GM19023 (cell line): ENCODE data around the gene MCU.
"Not testable (repeated sequence)": the region's sequence is repeated elsewhere in the genome, so short reads cannot be mapped to it uniquely, and the experiment has no call there.

Experiments
- ATAC-seq: cut with Tn5 transposase; IDR thresholded peaks from one replicate; pipeline ENCODE4 v1.9.1; 2021; ENCODE audit warnings: mild to moderate bottlenecking, moderate library complexity; ENCODE audit not compliant: unreplicated experiment

The MCU gene

GRCh38 chr10:72686430-72686829, 5.5 kb upstream of the MCU start:
- ATAC-seq: not testable (repeated sequence)

DNA sequence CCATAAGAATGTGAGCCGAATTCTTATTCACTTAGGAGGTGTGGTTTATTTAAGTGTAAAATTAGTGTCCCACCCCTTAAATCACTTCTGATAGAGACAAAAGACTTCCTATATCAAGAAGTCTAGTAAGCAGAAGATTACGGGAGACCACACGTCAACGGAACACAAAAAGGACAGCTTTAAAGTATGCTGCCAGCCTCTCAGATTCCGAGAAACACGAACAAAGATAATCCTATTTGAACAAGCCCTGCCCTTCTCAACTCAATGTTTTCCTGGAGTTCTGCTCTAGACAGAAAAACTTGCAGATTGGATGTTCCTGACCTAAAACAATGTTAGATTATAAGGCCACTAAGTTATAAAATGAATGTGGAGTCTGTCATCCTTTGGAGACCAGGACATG, 4.9 kb upstream of the MCU start:
- no peak for ATAC-seq

DNA sequence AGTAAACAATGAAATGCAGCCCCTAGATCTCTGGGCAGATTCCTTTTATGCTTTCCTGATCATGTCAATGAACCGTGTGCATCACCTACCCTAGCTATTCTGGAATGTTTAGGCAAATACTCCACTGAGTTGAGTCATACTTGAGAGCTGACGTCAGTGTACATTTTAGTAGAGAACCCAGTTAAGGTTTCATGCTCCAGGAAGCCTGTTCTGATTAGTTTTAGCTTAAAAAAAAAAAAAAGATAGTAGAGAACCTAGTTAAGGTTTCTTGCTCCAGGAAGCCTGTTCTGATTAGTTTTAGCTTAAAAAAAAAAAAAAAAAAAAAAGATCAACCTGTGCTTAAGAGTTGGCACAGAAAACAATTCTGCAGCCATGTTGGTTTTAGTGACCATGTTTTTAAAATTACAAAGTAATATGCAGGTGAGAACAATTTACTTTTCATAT, 3.7 kb upstream of the MCU start:
- no peak for ATAC-seq

DNA sequence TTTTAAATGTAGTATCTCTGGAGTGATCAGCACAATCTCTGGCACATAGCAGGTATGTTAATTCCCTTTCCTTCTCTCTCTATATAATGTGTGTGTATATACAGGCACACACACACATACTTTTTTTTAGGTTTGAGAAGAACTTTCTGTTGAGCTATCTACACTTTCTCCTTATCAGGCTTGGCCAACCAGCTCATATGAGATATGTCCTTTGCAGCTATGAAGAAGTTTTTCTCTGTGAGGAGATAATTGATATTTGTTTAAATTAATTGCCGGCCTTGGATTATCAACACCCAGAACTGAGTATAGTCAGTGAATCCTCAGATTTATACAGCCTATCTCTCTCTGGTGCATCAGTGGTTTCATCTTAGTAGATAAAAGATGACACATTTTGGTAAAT, 2.3 kb upstream of the MCU start:
- no peak for ATAC-seq

GRCh38 chr10:72690071-72690755, 1.7 kb upstream of the MCU start:
- ATAC-seq: no peak

DNA sequence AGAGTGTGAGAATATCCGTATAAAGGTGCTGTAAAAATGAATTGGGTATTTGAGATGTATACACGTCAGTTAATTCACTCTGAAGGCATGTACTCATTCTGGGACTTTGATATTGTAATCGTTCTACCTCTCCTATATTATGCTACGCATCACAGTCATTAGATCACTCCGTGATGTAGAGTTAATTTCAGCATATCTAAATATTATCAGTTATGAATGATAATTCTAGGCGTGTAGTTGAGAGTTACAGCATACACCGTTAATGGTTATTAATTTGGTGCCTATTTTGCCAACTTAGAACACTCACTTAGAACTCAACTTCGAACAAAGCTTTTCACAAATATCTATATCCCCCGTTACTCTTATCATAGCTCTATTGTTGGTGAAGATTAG, 477 bp upstream of the MCU start:
- ATAC-seq: no peak

GRCh38 chr10:72692744-72692993, 726 bp downstream of the MCU start:
- no peak for ATAC-seq

DNA sequence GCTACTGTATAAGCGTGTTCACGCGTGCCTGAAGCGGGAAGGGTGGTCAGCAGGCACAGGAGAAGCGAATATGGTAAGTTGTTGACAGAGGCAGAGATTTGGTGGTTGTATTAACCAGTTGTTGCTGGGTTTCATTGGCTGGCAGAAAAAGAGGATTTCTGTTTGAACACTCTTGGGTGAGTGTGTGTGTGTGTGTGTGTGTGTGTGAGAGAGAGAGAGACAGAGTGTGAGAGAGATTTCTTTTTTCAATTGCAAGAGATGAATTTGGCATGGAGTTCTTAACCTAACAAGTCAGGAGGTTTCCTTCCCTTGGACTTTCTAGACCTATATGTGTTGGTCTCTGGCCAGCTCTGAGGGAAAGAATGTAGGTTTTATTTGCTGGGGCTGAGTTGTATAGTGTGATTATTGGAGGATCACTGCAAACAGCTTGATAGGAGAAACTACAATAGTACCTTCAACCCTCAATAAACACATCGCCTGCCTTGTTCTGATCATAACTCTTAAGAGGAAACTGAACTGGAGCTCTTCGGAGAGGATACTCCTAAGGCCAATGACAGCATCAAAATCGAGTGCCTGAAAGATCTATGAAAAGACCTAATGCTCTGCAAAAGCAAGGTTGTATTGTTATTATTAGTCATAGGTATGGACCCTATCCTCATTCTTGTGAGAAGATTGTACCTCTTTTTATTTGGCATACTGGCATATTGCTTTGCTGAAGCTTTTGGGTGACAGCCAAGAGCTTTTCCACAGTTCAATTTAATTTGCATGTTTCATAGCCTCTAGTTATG, 1.2 kb downstream of the MCU start:
- no peak for ATAC-seq

DNA sequence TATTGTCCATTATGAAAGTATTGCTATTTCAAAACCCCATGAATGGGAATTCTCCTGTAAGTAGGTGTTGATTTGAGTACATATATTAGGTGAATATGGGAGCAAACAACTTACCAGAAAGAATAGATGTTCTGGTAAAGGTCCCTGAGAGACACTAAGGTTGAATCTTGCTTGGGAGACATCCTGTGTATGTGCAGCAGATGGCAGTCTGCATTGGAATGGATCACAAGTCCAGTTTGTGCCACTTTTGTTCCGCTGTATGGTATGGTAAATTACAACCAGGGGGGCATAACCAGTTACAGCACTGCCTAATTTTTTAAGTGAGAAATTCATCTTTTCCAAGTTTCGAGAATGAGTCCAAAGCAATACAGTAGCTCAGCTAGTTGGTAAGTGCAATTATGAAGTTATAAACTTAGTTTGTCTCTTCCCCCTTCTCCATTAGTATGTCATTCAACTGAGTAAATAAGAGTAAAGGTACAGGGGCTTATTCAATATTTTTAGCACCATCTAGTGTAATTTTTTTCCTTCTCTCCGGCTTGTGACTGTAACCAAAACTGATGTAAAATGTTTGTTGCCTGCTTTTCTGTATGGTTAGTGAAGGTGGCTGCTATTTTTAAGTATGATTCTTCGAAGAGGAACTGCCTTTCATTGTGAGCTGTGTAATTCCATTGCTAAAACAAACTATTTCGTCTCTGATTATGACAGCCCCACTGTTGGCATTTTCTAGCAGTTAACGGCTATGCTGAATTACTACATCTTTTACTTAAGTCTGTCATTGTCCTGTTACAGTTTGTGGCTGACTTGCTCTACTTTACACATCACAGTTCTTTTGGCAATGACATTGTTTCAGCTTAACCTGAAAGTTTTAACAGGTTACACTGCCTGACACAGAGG, 2.8 kb downstream of the MCU start:
- no peak for ATAC-seq

DNA sequence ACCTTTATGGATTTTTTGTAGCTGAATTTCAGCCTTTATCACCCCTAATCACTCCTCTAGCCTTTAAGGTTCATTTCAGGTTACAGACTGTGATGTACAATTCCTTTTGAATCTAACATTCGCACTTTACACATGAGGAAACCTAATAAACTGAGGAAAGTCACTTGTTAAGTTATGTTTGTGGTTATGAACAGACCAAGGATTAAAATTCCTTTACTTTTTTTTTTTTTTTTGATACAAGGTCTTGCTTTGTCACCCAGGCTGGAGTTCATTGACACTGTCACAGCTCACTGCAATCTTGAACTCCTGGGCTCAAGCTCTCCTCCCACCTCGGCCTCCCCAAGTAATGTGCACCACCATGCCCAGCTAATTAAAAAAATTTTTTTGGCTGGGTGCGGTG, 3.6 kb downstream of the MCU start:
- ATAC-seq: no peak

DNA sequence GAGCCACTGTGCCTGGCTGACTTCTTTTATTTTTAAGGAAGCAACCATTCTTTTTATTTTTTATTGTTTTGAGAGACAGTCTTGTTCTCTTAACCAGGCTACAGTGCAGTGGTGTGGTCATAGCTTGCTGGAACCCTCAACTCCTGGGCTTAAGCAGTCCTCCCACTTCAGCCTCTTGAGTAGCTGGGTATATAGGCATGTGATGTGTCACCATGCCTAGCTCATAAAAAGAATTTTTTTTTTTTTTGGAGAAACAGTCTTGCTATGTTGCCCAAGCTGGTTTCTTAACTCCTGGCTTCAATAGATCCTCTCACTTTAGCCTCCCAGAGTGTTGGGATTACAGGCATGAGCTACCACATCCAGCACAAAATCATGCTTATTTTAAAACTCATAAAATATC, 5.8 kb downstream of the MCU start:
- no peak for ATAC-seq

- ATAC-seq: not testable (repeated sequence)
These were observed 10.5 kb downstream of the MCU start for GRCh38 chr10:72702465-72702864.

- no peak for ATAC-seq
These were observed 11.1 kb downstream of the MCU start for GRCh38 chr10:72702868-72703581.

DNA sequence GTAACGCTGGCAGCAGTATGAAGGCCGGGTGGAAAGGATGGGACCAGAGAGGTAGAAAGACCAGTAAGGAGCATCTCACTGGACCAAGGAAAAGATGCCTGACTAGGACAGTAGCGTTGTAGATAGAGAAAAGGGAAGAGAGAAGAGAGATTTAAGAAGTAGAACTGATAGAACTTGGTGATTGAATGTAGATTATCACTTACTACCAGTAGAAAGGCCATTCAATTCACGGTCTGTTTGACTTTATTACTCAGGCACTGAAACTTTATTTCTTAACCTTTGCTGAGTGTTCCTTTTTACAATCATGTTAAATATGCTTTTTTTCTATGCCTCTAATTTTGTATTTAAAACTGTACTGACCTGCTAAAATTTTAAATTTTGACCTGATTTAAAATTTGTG, 12.2 kb downstream of the MCU start:
- no peak for ATAC-seq

- ATAC-seq: no peak
These were observed 17.1 kb downstream of the MCU start for GRCh38 chr10:72709041-72709440.

DNA sequence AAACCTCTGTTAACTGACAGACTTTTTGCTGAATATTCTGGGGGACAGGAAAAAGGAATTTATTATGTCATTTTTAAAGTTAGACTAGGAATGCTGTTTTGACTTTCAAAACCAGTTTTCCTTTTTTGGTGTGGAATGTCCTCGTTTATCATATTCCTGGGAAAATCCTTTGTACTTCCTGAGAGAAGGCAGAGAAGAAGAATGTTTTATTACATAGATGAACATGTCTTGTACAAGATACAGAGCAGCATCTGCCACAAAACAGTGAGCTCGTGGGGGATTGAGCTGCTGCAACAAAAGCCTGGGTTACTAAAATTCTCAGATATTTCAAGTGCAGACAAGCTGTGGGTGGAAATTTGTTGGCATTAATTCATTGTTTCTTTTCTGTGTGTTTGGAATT, 20.2 kb downstream of the MCU start:
- ATAC-seq: no peak

DNA sequence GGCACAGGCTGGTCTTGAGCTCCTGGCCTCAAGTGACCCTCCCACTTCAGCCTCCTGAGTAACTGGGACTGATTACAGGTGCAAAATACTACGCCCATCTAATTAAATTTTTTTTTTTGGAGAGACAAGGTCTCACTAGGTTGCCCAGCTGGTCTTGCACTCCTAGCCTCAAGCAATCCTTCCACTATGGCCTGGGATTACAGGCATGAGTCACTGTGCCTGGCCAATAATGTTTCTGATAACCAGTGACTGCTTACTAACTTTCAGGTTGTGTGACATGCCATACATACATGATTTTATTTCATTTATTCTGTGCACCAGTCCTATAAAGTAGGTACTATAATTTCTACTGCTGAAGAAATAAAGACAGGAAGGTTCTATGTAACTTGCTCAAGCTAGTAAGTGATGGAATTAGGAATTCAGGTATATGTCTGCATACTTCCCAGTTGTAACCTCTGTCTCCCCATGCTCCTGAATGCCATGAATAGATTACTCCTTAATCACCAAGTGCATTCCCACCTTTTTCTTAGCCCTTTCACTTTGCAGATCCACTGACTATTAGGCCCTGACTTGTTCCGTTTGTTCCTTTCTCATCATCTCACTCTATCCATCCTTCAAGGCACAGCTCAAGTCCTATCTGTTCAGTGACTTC, 28.1 kb downstream of the MCU start:
- ATAC-seq: no peak

- no peak for ATAC-seq
These were observed 29.1 kb downstream of the MCU start for GRCh38 chr10:72720814-72721660.

GRCh38 chr10:72727130-72727529, 35.2 kb downstream of the MCU start:
- no peak for ATAC-seq

DNA sequence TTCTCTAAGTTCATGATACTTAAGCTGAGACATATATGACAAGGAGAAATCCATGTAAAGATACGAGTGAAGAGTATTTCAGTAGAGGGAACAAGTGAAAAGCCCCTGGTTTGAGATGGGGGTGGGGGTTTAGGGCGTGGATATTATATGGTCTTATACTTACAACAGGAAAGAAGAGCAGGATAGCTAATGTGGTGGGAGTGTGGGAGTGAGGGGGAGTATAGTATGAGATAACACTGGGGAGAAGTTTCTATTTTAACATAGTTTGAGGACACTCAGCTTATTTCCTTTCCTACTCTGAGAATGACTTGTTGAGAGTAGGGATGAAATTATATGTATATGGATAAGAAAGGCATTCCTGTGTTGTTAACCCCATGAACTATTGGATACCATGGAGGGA, 36.5 kb downstream of the MCU start:
- ATAC-seq: no peak
